ENCODE data around the gene NUMA1. TPM values are rescaled to one million over a fixed set of nuclear protein-coding genes. Genes with fewer than 3 reads are reported as not detected.

Gene NUMA1, protein sequence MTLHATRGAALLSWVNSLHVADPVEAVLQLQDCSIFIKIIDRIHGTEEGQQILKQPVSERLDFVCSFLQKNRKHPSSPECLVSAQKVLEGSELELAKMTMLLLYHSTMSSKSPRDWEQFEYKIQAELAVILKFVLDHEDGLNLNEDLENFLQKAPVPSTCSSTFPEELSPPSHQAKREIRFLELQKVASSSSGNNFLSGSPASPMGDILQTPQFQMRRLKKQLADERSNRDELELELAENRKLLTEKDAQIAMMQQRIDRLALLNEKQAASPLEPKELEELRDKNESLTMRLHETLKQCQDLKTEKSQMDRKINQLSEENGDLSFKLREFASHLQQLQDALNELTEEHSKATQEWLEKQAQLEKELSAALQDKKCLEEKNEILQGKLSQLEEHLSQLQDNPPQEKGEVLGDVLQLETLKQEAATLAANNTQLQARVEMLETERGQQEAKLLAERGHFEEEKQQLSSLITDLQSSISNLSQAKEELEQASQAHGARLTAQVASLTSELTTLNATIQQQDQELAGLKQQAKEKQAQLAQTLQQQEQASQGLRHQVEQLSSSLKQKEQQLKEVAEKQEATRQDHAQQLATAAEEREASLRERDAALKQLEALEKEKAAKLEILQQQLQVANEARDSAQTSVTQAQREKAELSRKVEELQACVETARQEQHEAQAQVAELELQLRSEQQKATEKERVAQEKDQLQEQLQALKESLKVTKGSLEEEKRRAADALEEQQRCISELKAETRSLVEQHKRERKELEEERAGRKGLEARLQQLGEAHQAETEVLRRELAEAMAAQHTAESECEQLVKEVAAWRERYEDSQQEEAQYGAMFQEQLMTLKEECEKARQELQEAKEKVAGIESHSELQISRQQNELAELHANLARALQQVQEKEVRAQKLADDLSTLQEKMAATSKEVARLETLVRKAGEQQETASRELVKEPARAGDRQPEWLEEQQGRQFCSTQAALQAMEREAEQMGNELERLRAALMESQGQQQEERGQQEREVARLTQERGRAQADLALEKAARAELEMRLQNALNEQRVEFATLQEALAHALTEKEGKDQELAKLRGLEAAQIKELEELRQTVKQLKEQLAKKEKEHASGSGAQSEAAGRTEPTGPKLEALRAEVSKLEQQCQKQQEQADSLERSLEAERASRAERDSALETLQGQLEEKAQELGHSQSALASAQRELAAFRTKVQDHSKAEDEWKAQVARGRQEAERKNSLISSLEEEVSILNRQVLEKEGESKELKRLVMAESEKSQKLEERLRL (N-terminal part only)
- 100 to 1,000 TPM; 129 to 143 TPM for total RNA-seq
- long read RNA-seq, donor 1, partial matches to known transcripts: 31 of 45 reads
- long read RNA-seq, donor 1, other reads (novel, unspliced or antisense): 9 of 45 reads
- long read RNA-seq, donor 2, partial matches to known transcripts: 43 of 55 reads
- long read RNA-seq, donor 2, other reads (novel, unspliced or antisense): 6 of 55 reads

DNA sequence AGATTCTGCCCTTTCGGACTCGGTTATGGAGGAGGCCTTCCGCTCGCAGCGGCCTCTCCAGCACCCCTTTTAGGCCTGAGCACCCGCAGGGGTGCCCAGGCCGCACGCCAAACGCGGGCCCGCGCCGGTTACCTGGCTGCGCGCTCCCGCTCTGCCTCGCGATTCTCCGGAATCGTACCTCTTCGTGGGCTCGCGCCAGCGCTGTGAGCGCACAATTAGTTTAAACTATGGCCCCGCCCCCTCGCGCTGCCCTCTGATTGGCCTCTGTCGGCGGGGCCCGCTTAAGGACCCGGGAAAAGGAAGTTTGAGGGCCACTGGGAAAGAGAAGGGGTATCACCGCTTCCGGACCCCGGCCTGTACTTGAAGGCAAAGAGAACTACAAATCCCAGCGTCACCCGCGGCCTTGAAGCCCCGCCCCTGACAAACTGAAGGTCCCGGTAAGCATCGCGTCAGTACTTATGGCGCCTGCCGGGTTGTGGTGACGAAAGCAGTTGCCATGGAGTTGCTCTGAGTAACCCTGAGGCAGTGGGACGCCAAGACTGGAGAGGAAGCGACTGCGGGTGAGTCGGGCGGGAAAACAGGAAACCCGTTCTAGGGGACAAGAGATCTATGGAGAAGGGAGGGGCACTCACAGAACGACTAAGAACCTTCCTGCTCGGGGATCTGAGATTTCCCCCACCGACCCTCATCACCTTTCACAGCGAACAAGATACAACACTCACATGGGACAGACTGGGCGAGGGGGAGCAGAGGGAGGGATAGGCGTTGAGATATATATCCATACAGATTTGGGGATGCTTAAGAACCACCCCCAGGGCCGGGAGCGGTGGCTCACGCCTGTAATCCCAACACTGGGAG is at the start of gene NUMA1, which contains the start of gene LRRC51:
Gene NUMA1 (minus strand): TSS at position 217 of the 858 bp plus-strand sequence. CDS start 44,599 bp downstream, outside the sequence.
Gene LRRC51 (plus strand): TSS at position 525 of the 858 bp plus-strand sequence. CDS start 8,234 bp downstream, outside the sequence.
- intact Hi-C loops (cut with DNase I): loop anchor here in 1 of 2 donors (5.0 kb wide), 1 partner anchor 43 kb away; no protein-coding TSS in a partner anchor
- DNase-seq (ENCODE audit: low spot score): peak; percentile 100

DNA sequence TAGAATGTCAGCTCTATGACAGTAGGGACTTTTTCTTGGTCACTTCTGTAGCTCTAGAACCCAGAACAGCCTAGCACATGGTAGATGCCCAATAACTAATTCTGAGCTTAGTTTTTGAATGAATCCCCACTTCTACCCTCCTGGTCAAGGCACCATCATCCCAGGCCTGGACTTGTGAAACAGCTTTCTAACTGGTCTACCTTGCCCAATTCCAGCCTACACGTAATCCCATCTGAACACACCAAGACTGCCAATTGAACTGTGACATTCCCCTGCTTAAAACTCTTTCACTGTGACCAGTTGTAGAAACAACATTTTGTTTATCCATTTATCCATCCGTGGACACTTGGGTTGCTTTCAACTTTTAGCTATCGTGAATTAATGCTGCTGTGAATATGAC is 49.0 kb upstream of the NUMA1 start:
- intact Hi-C loops (cut with DNase I): no loop called here
- no peak for DNase-seq (ENCODE audit: low spot score)

DNA sequence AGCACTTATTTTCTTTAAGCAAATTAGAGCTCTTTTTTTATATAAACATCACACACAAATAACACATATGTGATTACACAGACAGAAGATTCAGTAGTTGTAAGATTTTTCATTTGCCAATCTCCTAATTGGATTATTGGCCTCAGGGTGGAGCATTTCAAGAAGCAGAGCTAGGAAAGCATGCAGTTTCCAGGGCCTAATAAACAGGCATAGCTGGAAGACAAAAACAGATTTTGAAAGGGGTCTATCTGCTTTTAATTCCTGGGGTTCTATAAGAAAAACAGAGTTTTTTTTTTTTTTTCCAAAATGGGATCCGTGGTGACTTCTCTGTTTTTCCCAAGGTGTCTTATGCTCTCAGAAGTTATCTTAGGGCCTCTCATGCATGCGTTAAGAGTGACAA is 47.6 kb upstream of the NUMA1 start:
- intact Hi-C loops (cut with DNase I): no loop called here
- no peak for DNase-seq (ENCODE audit: low spot score)

DNA sequence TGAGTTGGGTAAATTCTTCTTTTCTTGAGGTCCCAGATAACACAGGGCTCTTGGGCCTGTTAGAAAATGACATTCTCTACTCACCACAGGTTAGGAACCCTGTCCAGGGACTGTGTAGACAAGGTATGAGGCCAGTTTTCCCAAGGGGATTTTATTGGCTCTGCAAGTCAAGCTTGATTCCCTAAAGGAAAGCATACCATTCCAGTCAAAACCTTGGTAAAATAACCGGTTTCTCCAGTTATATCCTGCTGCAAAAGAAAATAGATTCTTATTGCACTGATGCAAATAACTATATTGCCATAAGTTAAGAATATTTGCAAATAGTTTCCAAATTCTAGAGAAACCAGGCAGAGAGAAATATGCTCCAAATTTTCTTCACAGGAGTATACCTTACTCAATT is 45.6 kb upstream of the NUMA1 start:
- no peak for DNase-seq (ENCODE audit: low spot score)

DNA sequence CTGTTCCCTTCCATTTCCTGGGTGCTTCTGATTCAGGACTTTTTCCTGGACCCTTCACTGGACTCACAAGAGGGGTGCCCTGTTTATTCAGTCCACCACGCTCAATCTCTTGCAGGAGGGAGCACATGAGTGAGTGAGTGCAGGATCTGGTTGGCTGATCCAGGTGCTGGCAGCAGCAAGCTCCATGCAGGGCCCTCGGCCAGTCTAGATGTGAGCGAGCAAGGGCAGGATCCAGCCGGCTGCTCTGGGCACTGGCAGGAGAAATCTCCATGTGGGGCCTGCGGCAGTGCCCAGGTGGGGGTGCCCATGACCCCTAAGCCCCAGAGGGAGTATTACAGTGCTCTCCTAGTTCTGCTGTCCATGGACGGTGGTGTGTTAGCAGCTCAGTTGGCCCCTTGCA is 43.7 kb upstream of the NUMA1 start:
- DNase-seq (ENCODE audit: low spot score): no peak
- intact Hi-C loops (cut with DNase I): no loop called here

More for the DNA sequence above, 45.6 kb upstream of the NUMA1 start:
- intact Hi-C loops (cut with DNase I): no loop called here

DNA sequence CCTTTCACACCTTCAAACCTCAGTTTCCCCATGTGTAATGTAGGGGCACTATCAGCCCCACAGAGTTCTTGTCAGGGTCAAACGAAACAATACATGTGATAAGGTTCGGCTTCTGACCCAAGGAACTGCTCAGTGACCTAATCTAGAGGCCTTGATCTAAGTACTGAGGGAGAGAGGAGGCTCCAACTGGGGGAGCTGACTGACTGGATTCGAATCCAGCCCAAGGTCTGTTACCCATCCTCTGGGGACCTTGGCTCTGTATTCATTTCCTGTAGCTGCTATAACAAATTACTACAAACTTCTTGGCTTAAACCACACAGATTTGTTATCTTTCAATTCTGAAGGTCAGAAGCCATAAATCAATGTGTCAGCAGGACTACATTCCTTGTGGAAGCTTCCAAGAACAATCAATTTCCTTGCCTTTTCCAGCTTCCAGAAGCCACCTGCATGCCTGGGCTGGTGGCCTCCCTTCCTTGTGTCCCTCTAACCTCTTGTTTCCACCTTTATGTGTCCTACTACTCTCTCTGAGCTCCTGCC is 42.8 kb upstream of the NUMA1 start:
- intact Hi-C loops (cut with DNase I): no loop called here
- DNase-seq (ENCODE audit: low spot score): no peak

DNA sequence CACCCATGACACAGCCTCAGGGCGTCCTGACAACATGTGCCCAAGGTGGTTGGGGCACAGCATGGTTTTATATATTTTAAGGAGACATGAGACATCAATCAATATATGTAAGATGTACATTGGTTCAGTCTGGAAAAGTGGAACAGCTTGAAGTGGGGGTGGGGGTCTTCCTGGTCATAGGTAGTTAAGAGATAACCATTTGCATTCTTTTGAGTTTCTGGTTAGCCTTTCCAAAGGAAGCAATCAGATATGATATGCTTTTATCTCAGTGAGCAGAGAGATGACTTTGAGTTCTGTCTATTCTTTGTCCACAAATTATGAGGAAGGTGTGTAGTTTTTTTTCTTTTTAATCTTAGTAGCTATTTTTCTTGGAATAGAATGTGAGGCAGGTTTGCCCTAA is 42.3 kb upstream of the NUMA1 start:
- intact Hi-C loops (cut with DNase I): no loop called here
- DNase-seq (ENCODE audit: low spot score): no peak

DNA sequence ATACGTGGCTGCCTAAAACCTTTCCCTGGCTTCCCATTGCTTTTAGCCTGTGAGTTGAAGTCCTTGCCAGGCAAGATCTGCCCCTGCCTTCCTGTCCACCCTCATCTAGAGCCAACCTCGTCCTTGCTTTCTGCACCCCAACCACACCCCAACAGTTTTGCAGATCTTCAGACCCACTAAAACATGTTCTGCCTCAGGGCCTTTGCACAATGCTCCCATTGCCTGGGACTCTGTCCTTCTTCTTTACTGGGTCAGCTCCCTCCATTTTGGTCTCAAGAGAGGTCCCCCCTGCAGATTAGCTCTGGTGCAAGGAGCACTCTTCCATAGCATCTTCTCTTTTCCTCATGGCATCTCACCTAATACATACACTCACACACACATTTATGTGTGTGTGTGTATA is 40.6 kb upstream of the NUMA1 start:
- DNase-seq (ENCODE audit: low spot score): no peak
- intact Hi-C loops (cut with DNase I): no loop called here

DNA sequence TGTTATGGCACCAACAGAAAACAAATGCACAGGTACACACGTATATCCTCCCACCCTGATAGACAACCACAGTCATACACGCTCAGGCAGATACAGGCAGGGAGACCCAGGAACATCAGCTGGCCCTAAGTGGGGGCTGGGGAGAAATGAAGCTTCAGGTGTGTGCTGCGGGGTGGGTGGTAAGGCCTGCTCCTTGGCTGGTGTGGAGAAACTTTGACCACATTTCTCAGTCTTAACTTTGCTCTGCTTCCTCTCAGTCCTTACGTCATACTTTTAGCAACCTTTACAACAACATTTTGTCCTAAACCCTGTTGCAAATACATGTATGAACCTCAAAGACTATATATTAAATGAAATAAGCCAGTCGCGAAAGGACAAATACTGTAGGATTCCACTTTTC is 38.9 kb upstream of the NUMA1 start:
- intact Hi-C loops (cut with DNase I): no loop called here
- no peak for DNase-seq (ENCODE audit: low spot score)

DNA sequence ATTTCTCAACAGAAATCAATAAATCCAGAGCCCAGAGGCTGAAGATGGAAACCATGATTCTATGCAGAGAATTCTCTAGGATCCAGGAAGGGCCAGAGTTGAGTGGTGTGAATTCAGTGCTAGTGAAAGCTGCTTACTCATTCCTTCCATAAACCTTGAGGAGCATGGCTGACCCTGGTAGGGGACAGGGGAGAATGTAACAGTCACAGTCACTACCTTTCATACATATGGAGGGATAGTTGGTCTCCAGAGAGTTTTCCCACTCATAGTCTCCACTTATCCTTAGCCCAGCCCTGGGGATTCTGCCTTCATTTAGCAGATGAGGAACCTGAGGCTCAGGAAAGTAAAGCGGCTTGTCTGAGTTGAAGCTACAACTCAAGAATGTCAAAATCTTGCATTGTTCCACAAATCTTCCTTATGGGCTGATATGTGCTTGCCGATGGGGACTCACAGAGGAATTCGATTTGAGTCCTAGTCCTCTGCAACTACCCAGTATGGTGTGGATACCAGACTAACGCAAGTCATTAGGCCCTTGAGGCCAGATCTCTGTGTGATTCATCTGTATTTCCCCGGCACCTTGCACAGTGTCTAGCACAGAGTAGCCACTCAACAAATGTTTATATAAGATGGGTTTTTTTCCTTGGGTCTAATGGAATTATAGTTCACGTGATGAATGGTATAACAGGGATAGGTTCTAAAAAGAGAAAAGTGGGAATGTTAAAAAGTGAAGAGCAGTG is 35.8 kb upstream of the NUMA1 start:
- DNase-seq (ENCODE audit: low spot score): no peak
- intact Hi-C loops (cut with DNase I): no loop called here

DNA sequence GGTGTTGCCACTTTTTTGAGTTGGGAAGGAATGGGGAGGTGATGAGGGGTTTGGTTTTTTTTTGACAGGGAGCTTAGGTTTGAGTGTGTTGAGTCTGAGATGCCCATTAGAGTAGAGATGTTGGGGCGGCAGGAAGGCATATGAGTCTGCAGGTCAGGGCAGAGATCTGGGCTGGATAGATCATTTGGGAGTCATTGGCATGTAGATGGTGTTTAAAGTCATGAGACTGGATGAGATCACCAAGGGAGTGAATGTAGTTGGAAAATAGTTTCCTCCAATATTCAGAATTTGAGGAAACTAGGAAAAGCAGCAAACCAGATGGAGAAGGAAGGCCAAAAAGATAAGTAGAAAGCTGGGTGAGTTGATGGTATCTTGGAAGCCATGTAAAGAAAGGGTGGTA is 34.2 kb upstream of the NUMA1 start:
- intact Hi-C loops (cut with DNase I): loop anchor here in 1 of 2 donors (1.0 kb wide), 1 partner anchor 51 kb away; no protein-coding TSS in a partner anchor
- DNase-seq (ENCODE audit: low spot score): no peak

DNA sequence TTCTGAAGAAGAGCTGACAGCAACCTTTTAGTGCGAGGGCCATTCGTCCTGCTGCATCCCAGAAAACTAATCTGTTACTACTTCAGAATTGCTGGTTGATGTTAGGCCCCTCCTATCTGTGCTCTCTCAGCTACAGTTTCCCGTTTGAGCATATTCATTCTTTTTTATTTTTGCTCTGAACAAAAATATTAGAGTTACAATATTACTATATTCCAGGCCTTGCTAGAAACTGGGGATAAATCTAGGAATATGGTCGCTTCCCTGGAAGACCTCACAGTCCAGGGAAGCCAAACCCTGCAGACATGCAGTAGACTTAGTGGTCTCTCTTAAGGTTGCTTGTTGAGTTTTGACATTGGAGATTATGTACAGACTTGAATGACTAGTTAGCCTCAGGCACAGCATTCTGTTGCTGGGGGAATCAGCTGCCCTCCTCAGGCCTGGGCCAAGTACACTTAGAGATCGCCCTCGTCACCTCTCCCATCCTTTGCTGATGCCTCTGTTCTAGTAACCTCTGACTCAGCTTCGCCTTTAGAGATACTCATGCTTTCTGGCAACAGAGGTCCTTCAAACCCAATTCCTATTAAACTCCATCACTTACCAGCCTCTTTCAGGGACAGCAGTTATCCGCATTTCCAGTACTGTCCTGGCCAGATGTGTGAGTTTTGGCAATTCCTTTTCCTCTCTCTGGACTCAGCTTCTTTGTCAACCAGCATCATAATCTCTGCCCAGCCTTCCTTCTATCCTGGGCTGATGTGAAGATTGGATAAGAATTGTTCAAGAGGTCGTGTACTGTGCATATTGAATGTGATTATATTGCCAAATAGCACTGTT is 32.9 kb upstream of the NUMA1 start:
- intact Hi-C loops (cut with DNase I): no loop called here
- no peak for DNase-seq (ENCODE audit: low spot score)

DNA sequence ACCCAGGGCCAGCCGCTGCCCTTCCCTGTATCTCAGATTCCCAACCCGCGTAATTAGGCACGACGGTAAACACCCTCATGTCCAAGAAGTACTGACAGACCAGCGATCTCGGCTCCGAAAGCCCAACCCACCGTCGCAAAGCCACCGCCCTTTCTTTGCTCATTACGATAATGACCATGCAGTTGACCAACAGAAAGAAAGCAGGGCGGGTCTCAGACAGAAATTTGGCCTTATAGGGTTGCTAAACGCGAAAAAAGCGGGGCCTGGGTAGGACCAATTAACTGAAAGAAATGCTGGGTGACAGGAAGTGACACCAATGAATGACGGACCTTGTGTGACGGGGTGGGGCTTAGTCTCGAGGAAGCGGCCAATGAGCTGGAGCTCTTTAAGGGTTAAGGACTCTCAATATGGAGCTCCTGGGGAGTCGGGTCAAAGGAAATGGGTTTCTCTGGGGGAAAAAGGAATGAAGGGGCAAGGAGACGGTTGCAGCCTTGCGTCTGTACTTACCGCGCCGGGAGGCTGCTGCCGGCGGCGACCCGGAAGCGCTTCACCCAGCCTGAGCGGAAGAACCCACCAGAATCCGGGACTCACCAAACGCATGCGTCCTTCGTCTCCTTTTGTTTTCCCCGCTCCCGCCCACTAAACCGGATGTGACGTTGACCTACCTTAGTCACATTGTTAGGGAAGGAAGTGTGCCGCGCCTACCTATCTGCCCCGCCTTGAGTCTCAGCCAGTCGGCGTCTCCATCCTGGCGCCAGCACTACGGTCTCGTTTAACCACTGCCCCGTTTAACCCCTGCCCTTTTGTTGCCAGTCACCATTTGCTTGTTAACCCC is 32.0 kb upstream of the NUMA1 start, which contains the start of gene ANAPC15:
Gene ANAPC15 (minus strand): TSS at position 553 of the 835 bp plus-strand sequence. CDS start 1,419 bp downstream, outside the sequence.
- intact Hi-C loops (cut with DNase I): no loop called here
- peak; percentile 99 for DNase-seq (ENCODE audit: low spot score)

DNA sequence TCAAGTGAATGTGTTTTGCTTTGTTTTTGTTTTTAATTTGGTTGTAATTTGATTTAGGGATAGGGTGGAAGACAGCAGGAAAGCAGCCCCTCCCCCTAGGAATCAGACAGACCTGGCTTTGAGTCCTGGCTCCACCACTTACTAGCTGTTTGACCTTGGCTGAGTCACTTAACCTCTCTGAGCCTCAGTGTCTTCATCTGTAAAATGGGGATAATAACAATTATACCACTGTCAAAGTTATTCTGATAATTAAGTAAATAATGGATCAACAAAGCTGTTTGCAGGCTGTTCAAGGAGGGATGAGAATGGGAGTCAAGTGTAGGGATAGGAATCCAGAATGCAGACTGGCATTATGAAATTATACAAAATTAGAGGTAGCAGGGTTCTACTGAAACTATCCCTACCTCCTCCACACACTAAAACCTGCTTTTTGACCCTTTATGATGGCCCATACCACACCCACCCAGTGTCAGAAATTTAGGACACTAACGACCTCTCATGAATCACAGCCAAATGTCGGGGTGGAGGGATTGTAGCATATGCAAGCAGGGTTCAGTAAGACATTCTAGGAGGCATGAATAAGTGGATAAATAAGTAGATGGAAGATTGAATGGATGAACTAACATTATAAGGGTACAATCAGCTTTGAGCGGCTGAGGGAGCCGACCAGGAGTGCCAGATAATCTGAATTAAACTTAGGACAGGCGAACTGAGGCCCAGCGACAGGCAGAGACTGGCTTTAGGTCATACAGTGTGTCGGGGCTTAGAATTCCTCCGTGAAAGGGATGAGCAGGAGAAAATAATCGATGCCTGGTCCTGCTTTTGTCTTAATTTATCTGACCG is 31.2 kb upstream of the NUMA1 start:
- intact Hi-C loops (cut with DNase I): no loop called here

More for the DNA sequence above, 31.2 kb upstream of the NUMA1 start:
- no peak for DNase-seq (ENCODE audit: low spot score)

All from posterior vena cava (tissue), 2 donors.